Panc1 (cell line): ENCODE results near the gene CD300E.

Experiments
- CTCF ChIP-seq: fragments of 450-650 bp; IDR thresholded peaks from 2 replicates; pipeline ENCODE4 v1.5.1; 2017; ENCODE audit warnings: mild to moderate bottlenecking
- POLR2AphosphoS5 ChIP-seq: IDR thresholded peaks from 2 replicates; pipeline ENCODE4 v1.6.1; 2012; ENCODE audit warnings: mild to moderate bottlenecking, low read depth, low read length, moderate library complexity
- TCF7L2 ChIP-seq: IDR thresholded peaks from 2 replicates; pipeline ENCODE4 v1.6.1; 2011; ENCODE audit warnings: mild to moderate bottlenecking, low read depth, low read length, inconsistent platforms

GRCh38 chr17:74663561-74663960 is 40.0 kb upstream of the CD300E start:
- TF ChIP-seq TCF7L2 (no peak), CTCF (no peak), POLR2AphosphoS5 (no peak)
